ENCODE data around the gene PLCL2. TPM values are rescaled to one million over a fixed set of nuclear protein-coding genes. Genes with fewer than 3 reads are reported as not detected.

Gene PLCL2
- total and polyA plus RNA-seq, 4 donors: 1.0 to 16.7 (median 7.1) TPM

- H3K9me3 ChIP-seq (ENCODE audit: control insufficient read depth in 4 of 4, insufficient read depth in 3 of 4, low read length in 3 of 4): no peaks in the 10 kb centered on the region
- 93 to 96% methylated on average over 1 of the region's 1 CpG for WGBS, 2 donors
- no peak for TF ChIP-seq CTCF (IDR thresholded peaks at IDR 0.05; ENCODE audit: control extremely low read depth, extremely low read depth)
- no peak overlapping the region for H3K4me3 ChIP-seq
- ATAC-seq (ENCODE audit: insufficient read depth, low FRiP score): no peak
- H3K9ac ChIP-seq (ENCODE audit: insufficient read depth in 1 of 2, low read length in 2 of 2): no peak overlapping the region
- no peaks in the 10 kb centered on the region for H3K27me3 ChIP-seq (ENCODE audit: control insufficient read depth in 3 of 3, insufficient read depth in 3 of 3, low read length in 2 of 3)
- DNase-seq: no peak
- no peaks in the 10 kb centered on the region for H3K36me3 ChIP-seq (ENCODE audit: control insufficient read depth in 4 of 4, insufficient read depth in 4 of 4, low read length in 4 of 4)
- peaks cover 0 to 11% (median 0%) of the 10 kb centered on the region in 5 donors for H3K4me1 ChIP-seq (ENCODE audit: control insufficient read depth in 5 of 5, insufficient read depth in 5 of 5, low read length in 5 of 5)
- no peak overlapping the region for H3K27ac ChIP-seq (ENCODE audit: low read depth in 1 of 2, low read length in 1 of 2)
These were observed 191.2 kb downstream of the PLCL2 start for GRCh38 chr3:17075907-17076306.

GRCh38 chr3:17076940-17077605 lies 192.3 kb downstream of the PLCL2 start:
- no peak overlapping the region for H3K4me3 ChIP-seq
- no peaks in the 10 kb centered on the region for H3K27me3 ChIP-seq (ENCODE audit: control insufficient read depth in 3 of 3, insufficient read depth in 3 of 3, low read length in 2 of 3)
- ATAC-seq (ENCODE audit: insufficient read depth, low FRiP score): no peak
- WGBS, 2 donors: 48 to 58% methylated on average over 4 of the region's 4 CpGs
- peaks cover 0 to 9% (median 0%) of the 10 kb centered on the region in 5 donors for H3K4me1 ChIP-seq (ENCODE audit: control insufficient read depth in 5 of 5, insufficient read depth in 5 of 5, low read length in 5 of 5)
- H3K9me3 ChIP-seq (ENCODE audit: control insufficient read depth in 4 of 4, insufficient read depth in 3 of 4, low read length in 3 of 4): peaks cover 0 to 1% (median 0%) of the 10 kb centered on the region in 4 donors
- H3K27ac ChIP-seq (ENCODE audit: low read depth in 1 of 2, low read length in 1 of 2): peak overlapping the region in 1 of 2 donors; percentile 0
- DNase-seq: no peak
- no peak for TF ChIP-seq CTCF (IDR thresholded peaks at IDR 0.05; ENCODE audit: control extremely low read depth, extremely low read depth)
- no peak overlapping the region for H3K9ac ChIP-seq (ENCODE audit: insufficient read depth in 1 of 2, low read length in 2 of 2)
- H3K36me3 ChIP-seq (ENCODE audit: control insufficient read depth in 4 of 4, insufficient read depth in 4 of 4, low read length in 4 of 4): no peaks in the 10 kb centered on the region

GRCh38 chr3:17077606-17078005 lies 192.9 kb downstream of the PLCL2 start:
- Histone ChIP-seq H3K27me3 (ENCODE audit: control insufficient read depth in 3 of 3, insufficient read depth in 3 of 3, low read length in 2 of 3) (no peaks in the 10 kb centered on the region), H3K9ac (ENCODE audit: insufficient read depth in 1 of 2, low read length in 2 of 2) (no peak overlapping the region), H3K27ac (ENCODE audit: low read depth in 1 of 2, low read length in 1 of 2) (peak overlapping the region in 1 of 2 donors; percentile 85), H3K4me3 (no peak overlapping the region), H3K4me1 (ENCODE audit: control insufficient read depth in 5 of 5, insufficient read depth in 5 of 5, low read length in 5 of 5) (peaks cover 0 to 9% (median 0%) of the 10 kb centered on the region in 5 donors), H3K9me3 (ENCODE audit: control insufficient read depth in 4 of 4, insufficient read depth in 3 of 4, low read length in 3 of 4) (peaks cover 0 to 1% (median 0%) of the 10 kb centered on the region in 4 donors), H3K36me3 (ENCODE audit: control insufficient read depth in 4 of 4, insufficient read depth in 4 of 4, low read length in 4 of 4) (no peaks in the 10 kb centered on the region)
- DNase-seq: peak in 2 of 3 donors; percentile 22 to 44
- ATAC-seq (ENCODE audit: insufficient read depth, low FRiP score): no peak
- WGBS, 2 donors: 71 to 76% methylated on average over 5 of the region's 5 CpGs
- no peak for TF ChIP-seq CTCF (IDR thresholded peaks at IDR 0.05; ENCODE audit: control extremely low read depth, extremely low read depth)
